ENCODE data around the gene MARS1.
"Not testable (repeated sequence)": the region's sequence is repeated elsewhere in the genome, so short reads cannot be mapped to it uniquely, and the experiment has no call there.

Gene MARS1

GRCh38 chr12:57487597-57488401, at the start of gene MARS1:
Gene MARS1, plus strand, starts transcription at chr12:57488068. Its CDS starts 23 bp downstream, at chr12:57488091.
- FAIRE-seq = no peak

GRCh38 chr12:57438400-57438799, 49.5 kb upstream of the MARS1 start:
- DNase-seq (ENCODE audit: low spot score) (no peak), FAIRE-seq (no peak)

More at GRCh38 chr12:57487597-57488401, at the start of gene MARS1:
- peak; percentile 94 for DNase-seq (ENCODE audit: low spot score)

GRCh38 chr12:57439762-57440266, 48.1 kb upstream of the MARS1 start:
- no peak for FAIRE-seq

GRCh38 chr12:57441393-57441792, 46.5 kb upstream of the MARS1 start:
- not testable (repeated sequence) for FAIRE-seq; DNase-seq (ENCODE audit: low spot score)

More at GRCh38 chr12:57439762-57440266, 48.1 kb upstream of the MARS1 start:
- DNase-seq (ENCODE audit: low spot score) = no peak

GRCh38 chr12:57441846-57442427, 45.9 kb upstream of the MARS1 start:
- no peak for DNase-seq (ENCODE audit: low spot score)

GRCh38 chr12:57444337-57444736, 43.5 kb upstream of the MARS1 start:
- not testable (repeated sequence) for DNase-seq (ENCODE audit: low spot score); FAIRE-seq

More at GRCh38 chr12:57441846-57442427, 45.9 kb upstream of the MARS1 start:
- no peak for FAIRE-seq

- DNase-seq (ENCODE audit: low spot score) (no peak), FAIRE-seq (no peak)
Measured at GRCh38 chr12:57444744-57445143, 43.1 kb upstream of the MARS1 start.

- no peak for DNase-seq (ENCODE audit: low spot score)
- FAIRE-seq = no peak
Measured at GRCh38 chr12:57446292-57446960, 41.4 kb upstream of the MARS1 start.

- FAIRE-seq (no peak), DNase-seq (ENCODE audit: low spot score) (no peak)
Measured at GRCh38 chr12:57448669-57449068, 39.2 kb upstream of the MARS1 start.

GRCh38 chr12:57449375-57449774, 38.5 kb upstream of the MARS1 start:
- DNase-seq (ENCODE audit: low spot score) = no peak

GRCh38 chr12:57450057-57450456, 37.8 kb upstream of the MARS1 start:
- FAIRE-seq (no peak), DNase-seq (ENCODE audit: low spot score) (no peak)

More at GRCh38 chr12:57449375-57449774, 38.5 kb upstream of the MARS1 start:
- FAIRE-seq = no peak

- DNase-seq (ENCODE audit: low spot score) (no peak), FAIRE-seq (no peak)
Measured at GRCh38 chr12:57451233-57451778, 36.6 kb upstream of the MARS1 start.

- FAIRE-seq = no peak
- peak; percentile 68 for DNase-seq (ENCODE audit: low spot score)
Measured at GRCh38 chr12:57452181-57452936, 35.5 kb upstream of the MARS1 start.

GRCh38 chr12:57452937-57453509, 34.8 kb upstream of the MARS1 start:
- DNase-seq (ENCODE audit: low spot score) (peak; percentile 74), FAIRE-seq (no peak)

- FAIRE-seq = no peak
- DNase-seq (ENCODE audit: low spot score) = no peak
Measured at GRCh38 chr12:57454213-57454565, 33.7 kb upstream of the MARS1 start.

- FAIRE-seq = no peak
- DNase-seq (ENCODE audit: low spot score) = peak; percentile 38
Measured at GRCh38 chr12:57454566-57455373, 33.1 kb upstream of the MARS1 start, which contains the start of gene INHBE. Gene INHBE, plus strand, starts transcription at chr12:57455307. Its CDS starts 230 bp downstream, at chr12:57455537.

GRCh38 chr12:57455374-57456144, 32.3 kb upstream of the MARS1 start:
- DNase-seq (ENCODE audit: low spot score) (no peak), FAIRE-seq (no peak)

- no peak for FAIRE-seq
Measured at GRCh38 chr12:57456145-57456700, 31.6 kb upstream of the MARS1 start.

More at GRCh38 chr12:57456145-57456700, 31.6 kb upstream of the MARS1 start:
- DNase-seq (ENCODE audit: low spot score) = peak; percentile 57
